ENCODE results near the gene GCG. TPM values are rescaled to one million over a fixed set of nuclear protein-coding genes. Genes with fewer than 3 reads are reported as not detected.
A peak's percentile ranks its signal among the peaks of the same experiment; 100 is the strongest.

The GCG gene
- 0.17 TPM in 1 of 2 replicates, not detected in the other for total RNA-seq (2014; rRNA removed)
- polyA plus RNA-seq (2012): not detected

DNA sequence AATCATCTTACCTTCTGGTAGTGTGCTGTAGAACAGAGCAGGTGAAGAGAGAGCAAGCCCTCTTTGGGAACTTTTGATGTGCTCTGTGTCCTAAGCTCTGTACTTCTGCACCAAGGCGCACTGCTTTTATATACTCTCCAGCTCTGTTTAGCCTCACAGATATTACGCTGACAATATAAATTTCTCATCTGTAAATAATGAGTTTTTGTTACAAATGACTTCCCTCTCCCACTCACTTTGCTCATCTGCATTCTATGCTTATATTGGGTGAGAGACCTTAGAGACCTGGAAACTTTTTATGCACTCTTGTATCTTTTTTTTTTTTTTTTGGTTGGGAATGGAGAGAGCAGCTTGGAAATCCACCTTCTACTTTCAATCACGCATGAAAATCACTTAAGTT, at the start of gene GCG:
Gene GCG (minus strand): TSS at position 101 of the 400 bp plus-strand sequence. CDS start 3,069 bp downstream, outside the sequence.
- DNase-seq (ENCODE audit: low read depth): no peak

DNA sequence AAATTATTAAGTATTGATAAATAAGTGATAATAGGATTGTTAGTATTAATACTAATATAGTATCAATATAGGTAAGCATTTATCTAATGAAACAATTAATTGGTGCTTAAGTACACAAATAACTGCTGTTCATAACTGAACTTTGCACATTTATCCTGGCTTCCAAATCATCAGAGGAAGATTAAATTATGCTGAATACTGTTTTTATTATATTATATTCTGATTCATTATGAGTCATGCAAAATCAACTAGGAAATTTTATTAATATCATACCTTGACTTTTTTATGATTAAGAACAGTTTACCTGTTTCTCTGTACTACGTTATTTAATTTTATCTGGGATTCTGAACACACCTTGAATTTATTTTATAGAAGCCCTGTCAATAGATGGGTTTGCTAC, 48.6 kb upstream of the GCG start:
- DNase-seq (ENCODE audit: low read depth): no peak

DNA sequence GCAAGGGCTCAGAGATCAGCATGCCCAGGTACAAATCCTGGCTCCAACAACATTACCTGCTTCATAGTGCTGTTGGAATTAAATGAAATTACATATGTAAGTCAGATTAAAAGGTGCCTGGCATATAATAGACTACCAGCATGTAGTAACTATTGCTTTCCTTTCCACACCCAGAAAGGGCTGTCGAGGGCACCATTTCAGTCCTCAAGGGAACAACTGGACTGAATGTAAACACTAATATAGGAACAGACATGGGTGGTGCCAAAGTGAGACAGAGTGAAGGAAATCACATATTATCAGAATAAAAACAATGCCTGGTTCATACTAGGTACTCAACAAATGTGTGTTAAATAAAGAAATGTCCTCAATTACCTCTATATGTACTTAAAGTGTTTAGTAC, 47.9 kb upstream of the GCG start:
- DNase-seq (ENCODE audit: low read depth): no peak

DNA sequence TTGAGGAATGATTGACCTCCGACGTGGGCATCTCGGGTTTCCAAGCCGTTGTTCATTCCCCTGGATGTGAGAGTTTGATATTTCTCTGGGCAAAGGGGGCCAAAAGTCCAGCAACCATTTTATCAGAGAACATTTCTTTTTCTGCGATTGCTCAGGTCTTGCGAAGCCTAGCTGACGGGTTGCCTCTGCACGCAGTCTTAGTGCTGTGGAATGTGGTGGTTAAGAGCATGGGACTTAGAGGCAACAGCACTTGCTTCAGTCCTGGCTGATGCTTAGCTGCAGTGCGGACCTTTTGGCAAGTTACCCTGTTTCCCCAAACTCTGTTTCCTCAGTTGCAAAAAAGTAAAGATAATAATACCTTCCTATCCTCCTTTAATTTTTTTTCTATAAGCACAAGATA, 46.2 kb upstream of the GCG start:
- no peak for DNase-seq (ENCODE audit: low read depth)

DNA sequence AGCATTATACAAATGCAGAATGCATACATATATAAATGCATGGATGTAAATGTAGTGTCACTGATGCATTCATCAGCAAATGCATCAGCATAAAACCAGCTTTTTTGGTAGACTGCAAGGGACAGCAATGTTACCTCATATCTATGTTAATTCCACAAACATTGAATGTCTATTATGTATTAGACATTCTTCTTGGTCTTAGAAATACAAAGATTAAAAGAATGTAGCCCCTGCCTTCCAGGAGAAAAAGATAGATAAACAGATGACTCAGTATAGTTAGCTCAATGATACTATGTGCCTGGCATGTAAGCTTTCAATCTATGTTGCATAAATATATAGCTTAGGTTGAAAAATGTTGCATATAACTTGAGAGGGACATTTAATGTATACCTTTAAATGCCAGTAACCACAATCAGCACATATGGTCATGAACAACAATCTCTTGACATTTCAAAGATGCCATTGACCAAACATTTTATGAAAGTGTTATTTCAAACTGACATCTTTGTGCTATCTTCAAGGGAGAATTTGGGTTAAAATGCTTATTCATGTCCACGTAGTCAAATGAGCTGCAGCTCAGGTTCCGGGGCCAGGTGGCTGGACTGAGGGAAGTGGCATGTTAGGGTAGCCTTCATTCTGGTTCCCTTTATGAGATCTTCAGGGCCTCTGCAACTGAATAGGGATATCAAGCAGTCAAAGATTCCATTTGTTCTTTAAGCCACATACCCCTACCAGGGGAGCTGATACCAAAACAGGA, 45.2 kb upstream of the GCG start:
- DNase-seq (ENCODE audit: low read depth): peak; percentile 24

DNA sequence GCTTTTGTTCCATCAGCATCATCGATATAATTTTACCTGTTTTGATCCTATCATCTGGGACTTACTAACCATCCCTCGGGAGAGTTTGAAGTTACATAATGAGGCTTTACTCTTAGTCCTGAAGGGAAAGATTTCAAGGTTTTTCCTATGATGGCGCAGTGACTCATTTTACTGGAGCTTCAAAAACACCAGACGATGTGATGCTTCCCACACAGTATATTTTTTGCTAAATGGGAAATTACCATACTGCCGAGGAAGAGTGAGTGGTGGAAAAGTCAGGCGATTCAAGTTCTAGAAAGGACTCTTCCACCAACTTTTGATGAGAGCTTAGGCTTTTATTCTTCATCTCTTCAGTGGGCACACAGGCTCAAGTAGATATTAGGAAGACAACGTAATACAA, 44.6 kb upstream of the GCG start:
- peak; percentile 77 for DNase-seq (ENCODE audit: low read depth)

DNA sequence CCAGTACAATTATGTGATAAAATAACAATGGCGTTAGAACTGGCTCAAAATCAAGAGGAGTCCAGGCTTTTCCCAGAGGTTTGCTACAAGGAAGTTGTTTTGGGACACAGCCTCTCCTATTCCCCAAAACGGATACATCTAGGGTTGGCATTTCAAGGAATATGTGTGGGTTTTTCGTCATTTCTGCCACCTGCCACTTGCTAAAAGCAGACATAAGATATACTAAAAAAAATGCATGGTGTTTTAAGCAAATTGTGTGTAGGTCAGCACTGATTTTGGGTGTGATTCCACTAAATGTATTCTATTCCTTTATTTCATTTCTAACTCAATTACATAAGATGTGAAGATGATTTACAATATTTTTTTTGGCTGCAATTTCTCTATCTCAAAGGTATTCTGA, 36.4 kb upstream of the GCG start:
- no peak for DNase-seq (ENCODE audit: low read depth)

DNA sequence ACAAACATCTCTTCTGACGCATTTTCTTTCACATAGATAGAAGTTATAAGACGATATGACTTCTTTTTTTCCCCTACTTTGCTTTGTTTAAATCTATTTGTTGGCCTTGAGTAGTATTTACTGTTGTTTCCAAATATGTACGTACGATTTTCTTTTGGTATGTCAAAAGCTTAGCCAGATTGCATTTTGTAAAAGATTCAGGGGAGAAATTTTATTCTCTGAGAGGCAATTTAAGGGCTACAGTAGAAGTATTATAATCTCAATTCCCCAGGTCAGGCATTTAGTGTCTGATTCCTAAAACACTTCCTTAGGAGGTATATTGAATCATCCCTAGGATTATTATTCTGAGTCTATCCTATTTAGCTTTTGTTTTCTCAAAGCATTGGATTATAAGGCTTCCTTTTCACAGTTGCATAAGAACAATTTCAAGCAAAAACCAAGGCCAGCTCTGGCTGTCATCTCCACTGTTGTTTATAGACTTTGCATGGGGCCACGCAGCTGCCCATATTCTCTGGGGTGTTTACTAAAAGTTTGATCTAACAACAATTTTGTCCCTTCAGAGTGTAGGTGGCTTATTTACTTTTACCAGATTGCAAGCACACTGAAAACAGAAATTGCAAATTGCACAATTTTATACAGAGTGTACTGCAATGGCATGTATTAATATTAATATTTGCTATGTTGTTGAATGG, 33.6 kb upstream of the GCG start:
- DNase-seq (ENCODE audit: low read depth): no peak

DNA sequence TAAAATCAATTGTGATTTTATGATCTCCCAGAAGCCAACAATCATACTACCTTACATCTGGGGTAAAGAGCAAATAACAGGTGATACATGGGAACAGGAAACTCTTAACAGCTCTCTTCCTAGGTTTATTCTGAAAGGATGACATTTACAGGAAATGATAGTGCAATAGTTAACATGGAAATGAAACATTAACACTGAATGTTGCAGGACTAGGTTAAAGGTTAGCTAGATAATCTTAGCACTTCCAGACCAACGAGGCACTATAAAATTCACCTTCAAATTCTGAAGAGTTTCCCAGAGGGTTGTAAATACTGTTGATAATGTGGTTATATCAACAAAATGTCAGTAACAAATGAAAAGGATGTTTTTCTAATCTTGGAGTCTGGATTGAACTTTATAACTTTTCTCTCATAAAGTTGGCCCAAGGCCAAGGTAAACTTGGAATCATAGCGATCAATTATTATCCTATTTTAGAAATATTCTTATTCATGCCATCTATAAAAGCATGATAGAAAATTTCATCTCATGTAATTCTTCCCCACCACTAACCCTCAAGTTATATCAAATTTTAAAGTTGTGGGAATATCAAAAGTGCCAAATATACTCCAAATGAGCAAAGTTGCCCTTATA, 32.9 kb upstream of the GCG start:
- DNase-seq (ENCODE audit: low read depth): no peak

DNA sequence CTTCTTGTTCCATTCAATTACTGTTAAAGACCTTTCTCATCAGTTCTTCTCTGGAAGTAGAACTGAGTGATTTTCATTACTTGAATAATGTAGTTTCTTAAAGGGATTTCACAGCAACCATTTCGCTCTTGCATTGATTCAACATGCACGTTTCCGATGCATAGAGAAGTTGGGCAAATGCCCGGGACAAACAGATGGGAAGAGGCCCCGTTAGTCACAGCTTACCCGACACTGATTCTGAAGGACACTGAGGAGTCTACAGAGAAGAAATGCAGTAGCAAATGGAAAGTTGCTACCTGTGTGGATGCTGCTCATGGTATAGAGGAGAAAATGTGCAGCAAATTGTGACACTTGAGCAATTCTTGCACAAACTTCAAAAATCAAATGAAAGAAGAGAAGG, 32.3 kb upstream of the GCG start:
- no peak for DNase-seq (ENCODE audit: low read depth)

DNA sequence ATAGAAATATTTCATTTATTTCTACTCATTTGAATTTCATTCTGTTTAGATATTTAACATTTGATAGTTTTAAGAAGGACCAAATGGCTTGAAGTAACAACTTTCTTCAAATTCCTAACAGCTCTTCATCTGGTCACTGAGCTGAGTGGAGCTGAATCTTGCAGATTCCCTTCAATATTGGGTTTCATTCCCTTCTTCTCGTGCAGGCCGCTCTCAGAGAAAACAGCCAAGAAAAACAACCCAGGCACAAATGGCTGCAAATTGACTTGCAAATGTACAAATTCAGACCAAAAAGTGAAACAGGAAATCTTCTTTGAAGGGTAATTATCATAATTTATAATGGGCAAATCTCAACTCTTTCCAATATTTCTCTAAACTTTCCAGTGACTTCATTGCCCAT, 30.3 kb upstream of the GCG start:
- no peak for DNase-seq (ENCODE audit: low read depth)

DNA sequence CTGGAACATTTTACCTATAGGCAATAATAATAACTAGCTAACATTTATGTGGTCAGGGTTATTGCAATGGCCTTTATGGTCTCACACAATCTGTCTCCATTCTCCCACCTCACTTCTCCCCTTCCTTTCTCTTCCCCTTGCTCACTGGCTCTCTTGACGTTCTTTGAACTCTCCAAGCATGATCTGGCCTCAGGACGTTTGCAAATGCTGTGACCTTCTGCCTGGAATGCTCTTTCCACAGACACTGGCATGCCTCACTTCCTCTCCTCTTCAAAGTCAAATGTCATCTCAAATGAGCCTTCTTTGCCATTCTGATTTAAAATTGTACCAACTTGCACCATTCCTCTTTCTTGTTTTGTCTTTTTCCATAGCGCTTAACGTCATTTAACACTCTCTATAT, 25.3 kb upstream of the GCG start:
- no peak for DNase-seq (ENCODE audit: low read depth)

DNA sequence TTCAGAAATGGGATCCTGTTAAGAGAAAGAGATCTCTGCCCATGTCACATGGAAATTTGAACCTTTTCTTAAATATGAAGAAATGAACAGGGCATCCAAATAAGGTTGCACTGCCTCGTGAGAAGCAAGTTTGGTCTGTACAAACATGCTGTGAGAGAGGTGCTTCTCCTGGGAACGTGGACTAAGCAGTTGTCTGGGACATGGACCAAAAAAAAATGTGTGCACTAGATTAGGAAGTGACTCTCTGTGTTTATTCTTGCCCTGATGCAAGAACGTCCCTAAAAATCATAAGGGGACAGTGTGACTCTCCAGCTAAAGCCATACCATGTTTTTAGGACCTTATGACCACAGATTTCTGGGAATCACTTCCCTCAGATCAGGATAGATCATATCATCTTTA, 23.7 kb upstream of the GCG start:
- DNase-seq (ENCODE audit: low read depth): no peak

DNA sequence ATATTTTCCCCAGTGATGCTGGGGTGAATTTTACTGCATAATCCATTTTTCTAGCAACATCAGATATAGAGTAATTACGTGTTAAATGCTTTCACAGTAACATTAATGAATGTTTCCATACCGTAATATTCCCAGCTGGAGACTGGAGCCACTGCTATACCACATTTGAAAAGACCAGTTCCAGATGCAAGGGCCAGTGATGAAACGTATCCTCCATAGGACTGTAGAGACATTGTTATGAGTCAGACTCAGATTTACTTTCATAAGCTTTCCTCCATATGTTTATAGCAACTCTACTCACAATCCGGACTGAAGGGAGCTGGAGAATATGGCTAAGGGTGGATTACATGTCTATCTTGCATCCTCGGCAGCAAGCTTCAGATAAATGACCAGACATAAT, 22.7 kb upstream of the GCG start:
- DNase-seq (ENCODE audit: low read depth): no peak

DNA sequence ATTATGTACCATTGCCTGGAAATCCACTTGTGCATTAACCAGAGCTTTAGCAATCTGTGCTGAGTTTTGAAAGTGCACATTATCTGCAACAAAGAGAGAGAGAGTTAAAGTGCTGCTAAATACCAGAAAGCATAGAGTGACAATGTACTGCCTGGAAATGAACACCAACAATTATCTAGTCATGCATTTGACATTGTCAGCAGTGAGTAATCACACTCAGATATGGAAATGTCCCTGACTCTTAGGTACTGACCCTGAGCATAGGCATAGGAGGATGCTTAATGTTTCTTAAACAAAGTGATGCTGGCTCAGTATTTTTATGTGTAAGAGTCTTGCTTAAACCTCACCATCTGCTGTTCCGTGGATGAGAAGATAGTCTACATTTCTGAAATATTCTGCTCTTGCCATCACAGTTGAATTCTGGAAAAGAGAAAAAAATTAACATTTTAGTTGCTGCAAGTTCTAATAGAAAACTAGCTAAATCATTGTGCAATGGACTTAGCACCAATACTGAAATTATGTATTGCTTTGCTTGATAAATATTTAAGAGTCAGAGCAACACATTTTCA, 20.8 kb upstream of the GCG start:
- DNase-seq (ENCODE audit: low read depth): no peak

DNA sequence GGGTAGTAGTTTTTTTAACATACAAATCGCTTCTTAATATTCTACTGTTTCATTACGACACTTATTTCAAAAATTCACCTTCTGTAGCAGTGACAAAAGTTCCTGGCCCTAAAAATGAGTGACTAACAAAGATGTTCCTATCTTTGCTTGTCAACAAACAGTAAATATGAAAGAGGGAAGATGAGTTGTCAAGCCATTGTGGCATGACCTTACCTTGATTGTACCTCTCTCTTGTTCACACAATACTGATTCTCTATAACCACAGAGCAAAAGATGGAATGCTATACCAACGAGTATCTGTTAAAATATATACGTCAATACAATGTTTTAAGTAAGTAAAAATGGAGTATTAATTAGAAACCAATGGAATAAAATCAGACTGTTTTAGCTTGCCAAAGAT, 14.7 kb upstream of the GCG start:
- DNase-seq (ENCODE audit: low read depth): no peak

DNA sequence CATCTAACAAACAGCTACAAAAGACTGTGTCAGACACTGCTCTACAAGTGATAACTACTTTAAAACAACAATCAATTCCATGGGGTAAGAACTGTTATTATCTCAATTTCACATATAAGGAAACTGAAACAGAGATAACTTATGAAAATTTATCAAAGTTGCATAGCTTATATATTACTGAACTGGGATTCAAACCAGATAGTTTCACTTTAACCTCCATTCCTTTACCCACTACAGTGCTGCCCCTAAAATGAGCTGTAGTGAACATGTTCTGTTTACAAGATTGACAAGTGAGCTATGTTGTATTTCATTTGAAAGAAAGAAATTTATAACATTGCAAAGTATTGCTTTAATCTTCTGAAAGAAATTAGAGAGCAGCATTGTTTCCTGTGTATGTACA, 14.1 kb upstream of the GCG start:
- DNase-seq (ENCODE audit: low read depth): no peak

DNA sequence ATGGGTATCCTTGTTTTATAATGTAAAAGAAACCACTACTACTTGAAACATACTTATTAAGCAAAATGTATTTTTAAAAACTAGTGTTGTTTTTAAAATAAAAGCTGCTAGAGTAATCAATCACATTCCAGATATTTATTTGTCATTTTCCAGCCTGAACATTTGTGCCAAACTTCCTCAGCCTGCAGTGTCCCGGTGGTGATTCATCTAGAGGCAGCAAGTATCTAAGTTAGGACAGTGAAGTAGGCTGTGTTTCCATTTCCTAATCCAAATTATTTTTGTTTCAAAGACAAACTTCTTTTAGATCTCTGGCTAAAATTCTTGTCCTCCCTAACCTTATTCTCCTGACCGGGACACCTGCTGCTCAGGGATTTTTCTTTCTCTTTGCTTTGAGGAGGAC, 12.8 kb upstream of the GCG start:
- DNase-seq (ENCODE audit: low read depth): peak; percentile 13

DNA sequence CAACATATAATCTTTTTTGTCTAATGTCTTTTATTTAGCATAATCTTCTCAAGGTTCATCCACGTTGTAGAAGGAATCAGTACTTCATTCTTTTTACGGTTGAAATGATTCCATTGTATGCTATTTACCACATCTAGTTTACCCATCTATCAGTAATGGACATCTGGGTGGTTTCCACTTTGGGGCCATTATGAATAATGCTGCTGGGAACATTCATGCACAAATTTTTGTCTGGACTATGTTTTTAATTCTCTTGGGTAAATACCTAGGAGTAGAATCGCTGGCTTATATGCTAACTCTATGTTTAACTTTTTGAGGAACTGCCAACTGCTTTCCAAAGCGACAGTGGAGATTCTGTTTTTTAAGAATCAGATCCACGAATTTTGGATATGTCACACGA, 7.4 kb upstream of the GCG start:
- no peak for DNase-seq (ENCODE audit: low read depth)

DNA sequence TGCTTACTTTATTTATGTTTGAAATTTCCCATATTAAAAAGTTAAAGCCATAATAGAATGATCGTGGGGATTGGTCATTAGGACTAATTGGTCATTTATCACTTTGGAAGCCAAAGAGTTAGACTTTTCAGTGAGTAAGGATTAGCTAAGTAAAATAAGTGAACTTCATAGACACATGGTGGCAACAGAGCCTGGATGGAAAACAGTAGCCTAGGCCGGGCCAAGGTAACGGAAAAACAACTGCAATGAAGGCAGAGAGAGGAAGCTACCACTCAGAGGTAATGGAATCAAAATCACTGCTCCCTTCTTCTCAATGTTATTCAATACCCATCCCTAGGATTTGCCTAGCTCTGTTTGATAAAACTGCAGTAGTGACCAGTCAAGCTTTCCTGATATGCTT, 4.1 kb upstream of the GCG start:
- DNase-seq (ENCODE audit: low read depth): no peak

DNA sequence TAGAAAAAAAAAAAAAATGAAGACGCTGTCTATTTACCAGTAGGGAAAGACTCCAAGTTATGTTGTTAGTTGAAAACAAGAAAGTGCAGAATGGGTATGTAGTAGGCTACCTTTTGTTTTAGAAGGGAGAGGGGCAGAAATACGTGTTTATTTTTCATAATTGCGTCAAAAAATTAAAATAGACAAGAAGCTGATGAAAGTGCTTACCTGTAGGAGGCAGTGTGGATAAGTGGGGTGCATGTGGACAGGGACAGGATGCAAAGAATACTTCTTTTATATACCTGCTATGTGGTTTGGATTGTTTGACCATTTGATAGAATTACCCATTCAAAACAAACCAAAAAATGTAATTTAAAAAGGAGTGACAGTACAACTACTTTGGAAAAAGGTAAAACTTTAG, 3.0 kb upstream of the GCG start:
- DNase-seq (ENCODE audit: low read depth): no peak

DNA sequence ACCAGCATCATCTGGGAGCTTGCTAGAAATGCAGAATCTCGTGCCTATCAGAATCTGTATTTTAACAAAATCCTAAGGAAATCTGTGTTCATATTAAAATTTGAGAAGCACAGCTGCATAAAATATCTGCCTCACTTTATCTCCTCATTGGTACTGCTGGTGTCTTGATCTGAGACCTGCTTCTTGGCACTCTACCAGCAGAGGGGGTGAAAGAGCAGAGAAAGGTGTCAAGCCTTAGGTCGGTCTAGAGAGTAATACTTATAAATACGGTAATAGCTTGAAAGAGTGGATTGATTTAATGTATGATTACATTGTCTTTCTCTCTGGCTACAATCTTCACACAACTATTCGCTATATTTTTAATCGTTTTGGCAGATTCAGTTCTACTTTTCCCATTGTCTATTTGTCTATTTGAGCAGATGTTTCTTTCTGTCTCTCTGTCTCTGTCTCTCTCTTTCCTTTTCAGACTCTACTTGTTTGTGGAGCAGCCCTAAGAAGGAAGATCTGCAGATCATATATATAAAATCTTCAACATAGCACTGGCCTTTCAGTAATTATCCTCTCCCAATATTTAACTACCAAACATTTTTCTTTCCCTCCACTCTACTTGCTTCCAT, 1.7 kb upstream of the GCG start:
- DNase-seq (ENCODE audit: low read depth): peak; percentile 69
